WTC11 (cell line): ENCODE data around the gene SERAC1. TPM values are rescaled to one million over a fixed set of nuclear protein-coding genes. Genes with fewer than 3 reads are reported as not detected.

Experiments
- ATAC-seq: fragments of 200-7000 bp; cut with Tn5 transposase; 2 replicates; pipeline ENCODE4 v1.10.0; 2021; ENCODE audit warnings: mild to moderate bottlenecking, moderate library complexity
- CTCF ChIA-PET: fragments of 300-600 bp; sonication (Branson Sonifier 250); formaldehyde crosslinking; loops from one replicate; lab custom pipeline; 2021; ENCODE audit warnings: antibody characterized with exemption; lab: Charles Lee
- POLR2A ChIA-PET: fragments of 350-600 bp; sonication (Branson Sonifier 250); formaldehyde crosslinking; loops from one replicate; lab custom pipeline; 2021; ENCODE audit warnings: antibody characterized with exemption; lab: Charles Lee
- DNase-seq: peaks from one replicate; pipeline ENCODE4 v3.0.0; 2021; ENCODE audit warnings: low spot score
- H3K27ac Mint-ChIP-seq: 2 replicates; pipeline ENCODE4 v1.8.0; 2021; ENCODE audit warnings: mixed read lengths
- H3K27me3 Mint-ChIP-seq: 2 replicates; pipeline ENCODE4 v1.8.0; 2021; ENCODE audit warnings: low read depth, mild to moderate bottlenecking, moderate library complexity, mixed read lengths
- H3K36me3 Mint-ChIP-seq: 2 replicates; pipeline ENCODE4 v1.8.0; 2021; ENCODE audit warnings: mixed read lengths
- H3K4me1 Mint-ChIP-seq: 2 replicates; pipeline ENCODE4 v1.8.0; 2022; ENCODE audit warnings: mixed read lengths
- H3K4me3 Mint-ChIP-seq: 2 replicates; pipeline ENCODE4 v1.8.0; 2021; ENCODE audit warnings: mild to moderate bottlenecking, moderate library complexity, mixed read lengths
- H3K9me3 Mint-ChIP-seq: 2 replicates; pipeline ENCODE4 v1.8.0; 2021; ENCODE audit warnings: mixed read lengths
- AR ChIP-seq: fragments of 250-450 bp; sonication (Bioruptor Pico); IDR thresholded peaks from 2 replicates; pipeline ENCODE4 v1.9.0; 2021; ENCODE audit warnings: mild to moderate bottlenecking
- ATF2 ChIP-seq: sonication (generic); formaldehyde crosslinking; IDR thresholded peaks from 2 replicates; pipeline ENCODE4 v1.8.1; 2022; ENCODE audit warnings: low read depth, missing genetic modification reagents, borderline replicate concordance
- CBFB ChIP-seq: sonication (generic); formaldehyde crosslinking; IDR thresholded peaks from 2 replicates; pipeline ENCODE4 v1.8.1; 2022; ENCODE audit warnings: mild to moderate bottlenecking, low read depth, missing genetic modification reagents
- CREM ChIP-seq: sonication (generic); formaldehyde crosslinking; IDR thresholded peaks from 2 replicates; pipeline ENCODE4 v1.8.1; 2022; ENCODE audit warnings: mild to moderate bottlenecking, missing genetic modification reagents, moderate library complexity
- ELF4 ChIP-seq: sonication (generic); formaldehyde crosslinking; IDR thresholded peaks from 2 replicates; pipeline ENCODE4 v1.8.1; 2022; ENCODE audit warnings: low read depth, mild to moderate bottlenecking, moderate library complexity, missing genetic modification reagents
- ETV6 ChIP-seq: sonication (generic); formaldehyde crosslinking; IDR thresholded peaks from 2 replicates; pipeline ENCODE4 v1.8.1; 2022; ENCODE audit warnings: mild to moderate bottlenecking, missing genetic modification reagents
- FOXP4 ChIP-seq: sonication (generic); formaldehyde crosslinking; IDR thresholded peaks from 2 replicates; pipeline ENCODE4 v1.8.0; 2022; ENCODE audit warnings: mild to moderate bottlenecking, missing genetic modification reagents
- GABPB1 ChIP-seq: sonication (generic); formaldehyde crosslinking; IDR thresholded peaks from 2 replicates; pipeline ENCODE4 v1.8.1; 2023; ENCODE audit warnings: mild to moderate bottlenecking, missing genetic modification reagents
- HMGA2 ChIP-seq: fragments of 250-450 bp; sonication (Bioruptor Pico); IDR thresholded peaks from 2 replicates; pipeline ENCODE4 v1.4.0; 2021; ENCODE audit warnings: mild to moderate bottlenecking, moderate library complexity
- HMGXB4 ChIP-seq: sonication (generic); formaldehyde crosslinking; IDR thresholded peaks from 2 replicates; pipeline ENCODE4 v1.8.1; 2023; ENCODE audit warnings: mild to moderate bottlenecking, moderate library complexity, missing genetic modification reagents
- MLX ChIP-seq: sonication (generic); formaldehyde crosslinking; IDR thresholded peaks from 2 replicates; pipeline ENCODE4 v1.8.1; 2023; ENCODE audit warnings: mild to moderate bottlenecking, missing genetic modification reagents, moderate library complexity
- NR3C1 ChIP-seq: sonication (generic); formaldehyde crosslinking; conservative IDR thresholded peaks from 2 replicates; pipeline ENCODE4 v1.8.1; 2023; ENCODE audit warnings: low read depth, mild to moderate bottlenecking, missing genetic modification reagents
- PRRX2 ChIP-seq: fragments of 250-450 bp; sonication (Bioruptor Pico); IDR thresholded peaks from 2 replicates; pipeline ENCODE4 v1.8.0; 2021; ENCODE audit warnings: mild to moderate bottlenecking
- RORB ChIP-seq: fragments of 250-450 bp; sonication (Bioruptor Pico); IDR thresholded peaks from 2 replicates; pipeline ENCODE4 v1.9.0; 2021; ENCODE audit warnings: mild to moderate bottlenecking
- SMAD3 ChIP-seq: sonication (generic); formaldehyde crosslinking; IDR thresholded peaks from 2 replicates; pipeline ENCODE4 v1.8.0; 2022; ENCODE audit warnings: missing genetic modification reagents, mild to moderate bottlenecking, borderline replicate concordance
- SMAD4 ChIP-seq: sonication (generic); formaldehyde crosslinking; IDR thresholded peaks from 2 replicates; pipeline ENCODE4 v1.8.0; 2022; ENCODE audit warnings: mild to moderate bottlenecking, missing genetic modification reagents
- STAT6 ChIP-seq: sonication (generic); formaldehyde crosslinking; conservative IDR thresholded peaks from 2 replicates; pipeline ENCODE4 v1.8.1; 2023; ENCODE audit warnings: mild to moderate bottlenecking, low read depth, missing genetic modification reagents, moderate library complexity
- ZBTB43 ChIP-seq: sonication (generic); formaldehyde crosslinking; IDR thresholded peaks from 2 replicates; pipeline ENCODE4 v1.8.1; 2023; ENCODE audit warnings: mild to moderate bottlenecking, missing genetic modification reagents
- ZNF425 ChIP-seq: fragments of 250-450 bp; sonication (Bioruptor Pico); conservative IDR thresholded peaks from 2 replicates; pipeline ENCODE4 v1.9.0; 2021; ENCODE audit warnings: mild to moderate bottlenecking
- ZNF671 ChIP-seq: fragments of 250-450 bp; sonication (Bioruptor Pico); IDR thresholded peaks from 2 replicates; pipeline ENCODE4 v1.8.0; 2021; ENCODE audit warnings: mild to moderate bottlenecking
- total RNA-seq: library from RNA; stranded (reverse); gene quantifications from 3 replicates; pipeline ENCODE4 v1.2.3, GENCODE V29; 2021

The SERAC1 gene
- total RNA-seq, 1 experiment from 2014 or later, result 14.1 TPM

- Mint-ChIP-seq H3K27me3 (no peaks in the 10 kb centered on the region), H3K9me3 (no peaks in the 10 kb centered on the region), H3K4me1 (peaks cover 12% of the 10 kb centered on the region)
- DNase-seq, result no peak
- CTCF ChIA-PET, result interaction anchor here (0.8 to 1.4 kb wide), 4 partner anchors 18 to 143 kb away, joined by 3 to 4 read pairs (median 3); no protein-coding TSS in a partner anchor
- POLR2A ChIA-PET, result no interaction called here
- TF ChIP-seq ELF4 (CRISPR knock-in tag) (no peak), ZNF425 (CRISPR knock-in tag) (no peak), GABPB1 (CRISPR knock-in tag) (no peak), CBFB (CRISPR knock-in tag) (no peak), MLX (CRISPR knock-in tag) (no peak), RORB (no peak), HMGA2 (CRISPR knock-in tag) (no peak), AR (CRISPR knock-in tag) (no peak), FOXP4 (CRISPR knock-in tag) (no peak), HMGXB4 (CRISPR knock-in tag) (no peak), ETV6 (CRISPR knock-in tag) (no peak), ZNF671 (CRISPR knock-in tag) (no peak), CREM (CRISPR knock-in tag) (no peak), PRRX2 (CRISPR knock-in tag) (no peak), SMAD3 (CRISPR knock-in tag) (no peak), NR3C1 (no peak), SMAD4 (no peak), STAT6 (CRISPR knock-in tag) (no peak), ZBTB43 (CRISPR knock-in tag) (no peak), ATF2 (CRISPR knock-in tag) (no peak)
- TF ChIP-seq, all 79 proteins: peak for 0
- Mint-ChIP-seq H3K36me3 (no peaks in the 10 kb centered on the region; the same call in 1 of the 2 replicates), H3K4me3 (no peak overlapping the region), H3K27ac (0 out of 2 replicates have a peak overlapping the region, but pooled peaks have one; percentile 29)
- no peak for ATAC-seq
Measured at GRCh38 chr6:158068893-158069799, 98.9 kb downstream of the SERAC1 start.
